Uterus (tissue), 4 donors: Measurements from ENCODE around the gene RGS11. TPM values are rescaled to one million over a fixed set of nuclear protein-coding genes. Genes with fewer than 3 reads are reported as not detected.
"Not testable (repeated sequence)": the region's sequence is repeated elsewhere in the genome, so short reads cannot be mapped to it uniquely, and the experiment has no call there.

ENCODE experiments used
- DNase-seq, 2 donors: peaks; one replicate each; pipeline ENCODE4 v3.0.0-alpha.2; 2019 to 2020
- H3K27ac ChIP-seq, 2 donors: fragments of 200-600 bp; sonication (generic); 1 replicate in 1 of 2; 2 replicates in 1 of 2; pipeline ENCODE4 v1.5.1; 2016 to 2018
- H3K27me3 ChIP-seq, 2 donors: fragments of 200-600 bp; sonication (generic); one replicate each; pipeline ENCODE4 v1.5.1; 2018 to 2019; ENCODE audit warnings: control low read depth in 1 of 2
- H3K36me3 ChIP-seq, 2 donors: fragments of 200-600 bp; sonication (generic); one replicate each; pipeline ENCODE4 v1.5.1; 2019; ENCODE audit warnings: control low read depth in 1 of 2
- H3K4me1 ChIP-seq, 2 donors: fragments of 200-600 bp; sonication (generic); one replicate each; pipeline ENCODE4 v1.5.1; 2018 to 2019; ENCODE audit warnings: control low read depth in 1 of 2
- H3K4me3 ChIP-seq, 2 donors: fragments of 200-600 bp; sonication (generic); 1 replicate in 1 of 2; 2 replicates in 1 of 2; pipeline ENCODE4 v1.5.1; 2018 to 2019; ENCODE audit warnings: mild to moderate bottlenecking in 1 of 2
- H3K9me3 ChIP-seq, 2 donors: fragments of 200-600 bp; sonication (generic); one replicate each; pipeline ENCODE4 v1.5.1; 2019; ENCODE audit warnings: control low read depth in 1 of 2
- CTCF ChIP-seq, 4 experiments: fragments of 200-600 bp in 2 of 4; fragments of 450-650 bp in 2 of 4; sonication (generic) in 2 of 4; IDR thresholded peaks; one replicate each; pipeline ENCODE4 v1.5.1; 2016 to 2019; ENCODE audit warnings: antibody characterized with exemption in 4 of 4, mild to moderate bottlenecking in 2 of 4, moderate library complexity in 1 of 4
- POLR2A ChIP-seq, 2 donors: fragments of 450-650 bp; IDR thresholded peaks; one replicate each; pipeline ENCODE4 v1.6.1; 2016; ENCODE audit warnings: antibody characterized with exemption in 2 of 2, mild to moderate bottlenecking in 1 of 2, moderate library complexity in 1 of 2
- intact Hi-C: fragments of 100-400 bp; cut with DNase I; formaldehyde crosslinking; loops from one replicate; pipeline ENCODE4 v1.15.1; 2023; ENCODE audit warnings: low total_unique reads
- total RNA-seq, 4 donors: library from RNA; depleted of rRNA in 3 of 4; stranded (reverse); fragments of >200 nt in 3 of 4; gene quantifications; one replicate each; pipeline versions ENCODE4 v1.1.0 to v1.2.4, GENCODE V29; 2014 to 2023
- donor health status: DM: yes; HTN: yes; CAD: no.

Gene RGS11
- total RNA-seq, 4 donors from 2014 or later, result 1.1 to 2.4 (median 2.3) TPM; not detected in 1

DNA sequence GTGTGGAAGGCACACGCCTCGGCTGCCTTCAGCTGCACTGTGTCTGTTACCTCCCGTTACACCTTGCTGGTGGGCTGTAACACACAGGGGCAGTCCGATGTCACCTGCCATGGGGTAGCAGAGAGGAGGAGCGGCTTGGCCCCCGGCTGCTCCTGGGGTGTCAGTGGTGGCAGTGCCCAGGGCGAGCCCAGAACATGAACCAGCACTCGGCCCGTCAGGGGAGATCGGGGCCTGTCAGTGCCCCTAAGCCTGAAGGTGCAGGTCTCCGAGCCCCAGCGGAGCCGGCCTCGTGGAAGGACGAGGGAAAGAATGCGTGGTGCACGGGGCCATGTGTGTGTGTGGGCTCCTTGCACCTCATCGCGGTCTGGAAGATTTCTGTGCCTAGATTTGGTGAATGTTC lies 15.4 kb downstream of the RGS11 start:
- intact Hi-C loops, result no loop called here
- no peak for DNase-seq
- H3K4me1 ChIP-seq, result no peaks in the 10 kb centered on the region
- no peak for TF ChIP-seq POLR2A (IDR thresholded peaks at IDR 0.05)
- no peak for TF ChIP-seq CTCF (IDR thresholded peaks at IDR 0.05)
- H3K27me3 ChIP-seq, result no peaks in the 10 kb centered on the region
- no peak overlapping the region for H3K4me3 ChIP-seq
- no peaks in the 10 kb centered on the region for H3K9me3 ChIP-seq
- H3K27ac ChIP-seq, result no peak overlapping the region
- no peaks in the 10 kb centered on the region for H3K36me3 ChIP-seq

DNA sequence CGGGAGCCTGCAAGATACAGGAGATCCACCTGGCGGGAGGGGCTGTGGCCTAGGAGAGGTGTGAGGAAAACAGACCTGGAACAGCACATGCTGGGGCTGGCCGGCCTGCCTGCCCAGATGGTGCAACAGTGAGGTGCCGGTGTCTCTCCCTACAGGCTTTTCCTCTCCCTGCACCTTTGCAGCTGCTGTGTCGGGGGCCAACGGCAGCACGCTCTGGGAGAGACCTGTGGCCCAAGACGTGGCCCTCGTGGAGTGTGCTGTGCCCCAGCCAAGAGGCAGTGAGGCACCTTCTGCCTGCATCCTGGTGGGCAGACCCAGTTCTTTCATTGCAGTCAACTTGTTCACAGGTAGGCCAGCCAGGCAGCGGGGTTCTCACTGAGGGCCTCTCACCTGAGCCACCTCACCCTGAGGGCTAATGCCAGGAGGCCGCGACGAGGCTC lies 15.9 kb downstream of the RGS11 start:
- Histone ChIP-seq H3K27me3 (no peaks in the 10 kb centered on the region), H3K36me3 (no peaks in the 10 kb centered on the region), H3K4me1 (no peaks in the 10 kb centered on the region), H3K9me3 (no peaks in the 10 kb centered on the region), H3K4me3 (no peak overlapping the region), H3K27ac (no peak overlapping the region)
- intact Hi-C loops, result no loop called here
- no peak for DNase-seq
- TF ChIP-seq CTCF (IDR thresholded peaks at IDR 0.05) (no peak), POLR2A (IDR thresholded peaks at IDR 0.05) (no peak)

DNA sequence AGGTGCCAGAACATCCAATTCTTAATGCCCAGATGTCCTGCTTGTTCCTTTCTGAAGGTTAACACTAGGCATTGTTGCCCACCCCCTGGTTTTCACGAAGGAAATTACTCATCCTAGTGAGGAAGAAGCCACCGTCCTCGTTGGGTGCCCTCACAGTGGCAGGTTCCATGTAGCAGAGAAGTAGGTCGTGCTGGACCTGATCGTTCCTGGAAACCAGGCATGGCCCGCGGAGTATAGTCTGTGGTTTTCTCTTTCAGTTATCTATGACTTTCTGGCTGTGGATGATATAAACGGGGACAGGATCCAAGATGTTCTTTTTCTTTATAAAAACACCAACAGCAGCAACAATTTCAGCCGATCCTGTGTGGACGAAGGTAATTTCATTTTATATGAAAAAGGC lies 16.5 kb downstream of the RGS11 start:
- Histone ChIP-seq H3K9me3 (no peaks in the 10 kb centered on the region), H3K27ac (no peak overlapping the region), H3K27me3 (no peaks in the 10 kb centered on the region), H3K36me3 (no peaks in the 10 kb centered on the region), H3K4me1 (no peaks in the 10 kb centered on the region), H3K4me3 (no peak overlapping the region)
- intact Hi-C loops, result no loop called here
- no peak for TF ChIP-seq POLR2A (IDR thresholded peaks at IDR 0.05)
- no peak for TF ChIP-seq CTCF (IDR thresholded peaks at IDR 0.05)
- DNase-seq, result no peak

DNA sequence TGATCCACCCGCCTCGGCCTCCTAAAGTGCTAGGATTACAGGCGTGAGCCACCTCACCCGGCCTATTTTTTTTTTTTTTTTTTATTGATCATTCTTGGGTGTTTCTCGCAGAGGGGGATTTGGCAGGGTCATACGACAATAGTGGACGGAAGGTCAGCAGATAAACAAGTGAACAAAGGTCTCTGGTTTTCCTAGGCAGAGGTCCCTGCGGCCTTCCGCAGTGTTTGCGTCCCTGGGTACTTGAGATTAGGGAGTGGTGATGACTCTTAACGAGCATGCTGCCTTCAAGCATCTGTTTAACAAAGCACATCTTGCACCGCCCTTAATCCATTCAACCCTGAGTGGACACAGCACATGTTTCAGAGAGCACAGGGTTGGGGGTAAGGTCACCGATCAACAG lies 17.7 kb downstream of the RGS11 start:
- H3K4me1 ChIP-seq, H3K36me3 ChIP-seq, H3K4me3 ChIP-seq, H3K9me3 ChIP-seq, intact Hi-C loops, H3K27ac ChIP-seq, H3K27me3 ChIP-seq, DNase-seq: not testable (repeated sequence)

- Histone ChIP-seq H3K9me3 (no peaks in the 10 kb centered on the region), H3K4me3 (no peak overlapping the region), H3K27ac (no peak overlapping the region), H3K27me3 (no peaks in the 10 kb centered on the region), H3K36me3 (no peaks in the 10 kb centered on the region), H3K4me1 (no peaks in the 10 kb centered on the region)
- TF ChIP-seq CTCF (IDR thresholded peaks at IDR 0.05), result no peak
- TF ChIP-seq POLR2A (IDR thresholded peaks at IDR 0.05), result no peak
- DNase-seq, result no peak
- intact Hi-C loops, result no loop called here
Observed at GRCh38 chr16:255183-255582, 20.6 kb downstream of the RGS11 start.

GRCh38 chr16:254461-254860 lies 21.3 kb downstream of the RGS11 start:
- H3K36me3 ChIP-seq, result no peaks in the 10 kb centered on the region

More at GRCh38 chr16:254461-254860, 21.3 kb downstream of the RGS11 start:
- no peak for DNase-seq
- TF ChIP-seq POLR2A (IDR thresholded peaks at IDR 0.05) (no peak), CTCF (IDR thresholded peaks at IDR 0.05) (no peak)
- Histone ChIP-seq H3K27ac (no peak overlapping the region), H3K4me1 (no peaks in the 10 kb centered on the region), H3K4me3 (no peak overlapping the region), H3K9me3 (no peaks in the 10 kb centered on the region), H3K27me3 (no peaks in the 10 kb centered on the region)
- intact Hi-C loops, result no loop called here
